Neural cell (in vitro differentiated cells): ENCODE results near the gene SCTR. TPM values are rescaled to one million over a fixed set of nuclear protein-coding genes. Genes with fewer than 3 reads are reported as not detected.
A peak's percentile ranks its signal among the peaks of the same experiment; 100 is the strongest.

ENCODE experiments used
- H2AFZ ChIP-seq: fragments of 200-600, 300-800 bp; sonication (generic), shearing (Covaris generic); 2 replicates; pipeline ENCODE4 v1.6.0; 2014; ENCODE audit warnings: low read depth, mild to moderate bottlenecking, antibody characterized with exemption, low read length, moderate library complexity
- H3F3A ChIP-seq: fragments of 200-600 bp; shearing (Covaris generic); 2 replicates; pipeline ENCODE4 v1.6.1; 2016; ENCODE audit warnings: mild to moderate bottlenecking, moderate library complexity, mixed read lengths, antibody characterized with exemption, low read length; ENCODE audit not compliant: insufficient read depth, poor library complexity, severe bottlenecking
- H3K27ac ChIP-seq: fragments of 200-600, 300-800 bp; sonication (generic), shearing (Covaris generic); 2 replicates; pipeline ENCODE4 v1.5.1; 2014; ENCODE audit warnings: mild to moderate bottlenecking, low read length, moderate library complexity
- H3K27me3 ChIP-seq: fragments of 300-800, 200-600 bp; sonication (generic), shearing (Covaris generic); 2 replicates; pipeline ENCODE4 v1.6.0; 2014; ENCODE audit warnings: mild to moderate bottlenecking, low read depth, low read length, moderate library complexity; ENCODE audit not compliant: insufficient read depth
- H3K36me3 ChIP-seq: fragments of 300-800, 200-600 bp; sonication (generic), shearing (Covaris generic); 2 replicates; pipeline ENCODE4 v1.5.1; 2014; ENCODE audit warnings: mild to moderate bottlenecking, antibody characterized with exemption, low read length, moderate library complexity; ENCODE audit not compliant: insufficient read depth
- H3K4me2 ChIP-seq: fragments of 300-800, 200-600 bp; sonication (generic), shearing (Covaris generic); 2 replicates; pipeline ENCODE4 v1.6.0; 2014; ENCODE audit warnings: mild to moderate bottlenecking, low read length
- H3K4me3 ChIP-seq: fragments of 300-800, 200-600 bp; sonication (generic), shearing (Covaris generic); 2 replicates; pipeline ENCODE4 v1.5.1; 2014; ENCODE audit warnings: mild to moderate bottlenecking, low read length, moderate library complexity
- H3K79me2 ChIP-seq: fragments of 200-600 bp; shearing (Covaris generic); replicated peaks from 2 replicates; pipeline ENCODE4 v1.6.0; 2014; ENCODE audit warnings: mild to moderate bottlenecking, low read length, moderate library complexity; ENCODE audit not compliant: insufficient read depth
- H3K9ac ChIP-seq: fragments of 300-800, 200-600 bp; sonication (generic), shearing (Covaris generic); 2 replicates; pipeline ENCODE4 v1.6.1; 2016; ENCODE audit warnings: mild to moderate bottlenecking, low read length, mixed read lengths
- H3K9me2 ChIP-seq: fragments of 200-600 bp; shearing (Covaris generic); 2 replicates; pipeline ENCODE4 v1.6.1; 2016; ENCODE audit warnings: mild to moderate bottlenecking, low read length, mixed read lengths; ENCODE audit not compliant: insufficient read depth
- H3K9me3 ChIP-seq: fragments of 200-600, 300-800 bp; sonication (generic), shearing (Covaris generic); 2 replicates; pipeline ENCODE4 v1.6.1; 2016; ENCODE audit warnings: mild to moderate bottlenecking, mixed run types, low read length, moderate library complexity, mixed read lengths
- H4K20me1 ChIP-seq: fragments of 200-600 bp; shearing (Covaris generic); 2 replicates; pipeline ENCODE4 v1.6.1; 2016; ENCODE audit warnings: mild to moderate bottlenecking, mixed run types; ENCODE audit not compliant: insufficient read depth
- CTCF ChIP-seq: fragments of 450-650 bp; IDR thresholded peaks from 2 replicates; pipeline ENCODE4 v1.5.1; 2014; ENCODE audit warnings: antibody characterized with exemption, mild to moderate bottlenecking, moderate library complexity; ENCODE audit not compliant: poor library complexity, severe bottlenecking
- EP300 ChIP-seq: fragments of 450-650 bp; conservative IDR thresholded peaks from 2 replicates; pipeline ENCODE4 v1.6.1; 2014; ENCODE audit warnings: antibody characterized with exemption, mild to moderate bottlenecking, moderate library complexity; ENCODE audit not compliant: poor library complexity, severe bottlenecking
- EZH2 ChIP-seq: fragments of 200-600, 300-800 bp; shearing (Covaris generic), sonication (generic); IDR thresholded peaks from 2 replicates; pipeline ENCODE4 v1.6.1; 2014; ENCODE audit warnings: antibody characterized with exemption, low read length, borderline replicate concordance, mild to moderate bottlenecking; ENCODE audit not compliant: insufficient read depth, poor library complexity, severe bottlenecking
- MXI1 ChIP-seq: fragments of 450-650 bp; conservative IDR thresholded peaks from 2 replicates; pipeline ENCODE4 v1.6.1; 2014; ENCODE audit warnings: antibody characterized with exemption, mild to moderate bottlenecking; ENCODE audit not compliant: poor library complexity, severe bottlenecking
- POLR2AphosphoS5 ChIP-seq: IDR thresholded peaks from 2 replicates; pipeline ENCODE4 v1.6.1; 2012
- RAD21 ChIP-seq: fragments of 450-650 bp; conservative IDR thresholded peaks from 2 replicates; pipeline ENCODE4 v1.6.1; 2014; ENCODE audit warnings: antibody characterized with exemption, mild to moderate bottlenecking, moderate library complexity
- SMC3 ChIP-seq: fragments of 450-650 bp; conservative IDR thresholded peaks from 2 replicates; pipeline ENCODE4 v1.6.1; 2014; ENCODE audit warnings: antibody characterized with exemption, mild to moderate bottlenecking, moderate library complexity; ENCODE audit not compliant: poor library complexity
- TAF1 ChIP-seq: IDR thresholded peaks from 2 replicates; pipeline ENCODE4 v1.6.1; 2012; ENCODE audit warnings: low read depth
- polyA plus RNA-seq: library from polyadenylated mRNA; depleted of rRNA; stranded (reverse); fragments of >200 nt; gene quantifications from 2 replicates; pipeline ENCODE4 v1.2.3, GENCODE V29; 2014
- TF ChIP-seq, protein P1 (sequence below): IDR thresholded peaks from 2 replicates; pipeline ENCODE4 v1.6.1; 2012; ENCODE audit warnings: borderline replicate concordance

The SCTR gene
- polyA plus RNA-seq, 1 donor from 2014 or later: 0.12 TPM

- H3K9me2 ChIP-seq: no peaks in the 10 kb centered on the region
- H3K9ac ChIP-seq: no peak overlapping the region
- no peak overlapping the region for H3K4me3 ChIP-seq
Observed at GRCh38 chr2:119525614-119526013, 1.3 kb upstream of the SCTR start.

GRCh38 chr2:119523383-119523951 is 816 bp downstream of the SCTR start:
- Histone ChIP-seq H3K4me2 (peak overlapping the region; percentile 45), H3K27me3 (peaks cover 49% of the 10 kb centered on the region), H3K27ac (no peak overlapping the region), H3K4me3 (peak overlapping the region; percentile 65), H3F3A (no peaks in the 10 kb centered on the region), H3K9me3 (no peaks in the 10 kb centered on the region), H3K36me3 (no peaks in the 10 kb centered on the region), H3K9me2 (no peaks in the 10 kb centered on the region), H4K20me1 (no peaks in the 10 kb centered on the region), H3K79me2 (no peaks in the 10 kb centered on the region), H2AFZ (peak overlapping the region; percentile 14), H3K9ac (peak overlapping the region; percentile 29)
- TF ChIP-seq EZH2 (no peak), EP300 (no peak), MXI1 (no peak), TAF1 (no peak), RAD21 (no peak), SMC3 (no peak), POLR2AphosphoS5 (no peak), CTCF (no peak)
- TF ChIP-seq, protein P1, sequence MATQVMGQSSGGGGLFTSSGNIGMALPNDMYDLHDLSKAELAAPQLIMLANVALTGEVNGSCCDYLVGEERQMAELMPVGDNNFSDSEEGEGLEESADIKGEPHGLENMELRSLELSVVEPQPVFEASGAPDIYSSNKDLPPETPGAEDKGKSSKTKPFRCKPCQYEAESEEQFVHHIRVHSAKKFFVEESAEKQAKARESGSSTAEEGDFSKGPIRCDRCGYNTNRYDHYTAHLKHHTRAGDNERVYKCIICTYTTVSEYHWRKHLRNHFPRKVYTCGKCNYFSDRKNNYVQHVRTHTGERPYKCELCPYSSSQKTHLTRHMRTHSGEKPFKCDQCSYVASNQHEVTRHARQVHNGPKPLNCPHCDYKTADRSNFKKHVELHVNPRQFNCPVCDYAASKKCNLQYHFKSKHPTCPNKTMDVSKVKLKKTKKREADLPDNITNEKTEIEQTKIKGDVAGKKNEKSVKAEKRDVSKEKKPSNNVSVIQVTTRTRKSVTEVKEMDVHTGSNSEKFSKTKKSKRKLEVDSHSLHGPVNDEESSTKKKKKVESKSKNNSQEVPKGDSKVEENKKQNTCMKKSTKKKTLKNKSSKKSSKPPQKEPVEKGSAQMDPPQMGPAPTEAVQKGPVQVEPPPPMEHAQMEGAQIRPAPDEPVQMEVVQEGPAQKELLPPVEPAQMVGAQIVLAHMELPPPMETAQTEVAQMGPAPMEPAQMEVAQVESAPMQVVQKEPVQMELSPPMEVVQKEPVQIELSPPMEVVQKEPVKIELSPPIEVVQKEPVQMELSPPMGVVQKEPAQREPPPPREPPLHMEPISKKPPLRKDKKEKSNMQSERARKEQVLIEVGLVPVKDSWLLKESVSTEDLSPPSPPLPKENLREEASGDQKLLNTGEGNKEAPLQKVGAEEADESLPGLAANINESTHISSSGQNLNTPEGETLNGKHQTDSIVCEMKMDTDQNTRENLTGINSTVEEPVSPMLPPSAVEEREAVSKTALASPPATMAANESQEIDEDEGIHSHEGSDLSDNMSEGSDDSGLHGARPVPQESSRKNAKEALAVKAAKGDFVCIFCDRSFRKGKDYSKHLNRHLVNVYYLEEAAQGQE: no peak

More at GRCh38 chr2:119525614-119526013, 1.3 kb upstream of the SCTR start:
- TF ChIP-seq, protein P1: no peak
- no peak for TF ChIP-seq SMC3
- TF ChIP-seq CTCF: no peak
- Histone ChIP-seq H3F3A (no peaks in the 10 kb centered on the region), H3K36me3 (no peaks in the 10 kb centered on the region), H4K20me1 (no peaks in the 10 kb centered on the region), H3K4me2 (no peak overlapping the region), H3K27ac (no peak overlapping the region), H3K79me2 (no peaks in the 10 kb centered on the region), H3K9me3 (no peaks in the 10 kb centered on the region), H3K27me3 (peaks cover 49% of the 10 kb centered on the region), H2AFZ (no peak overlapping the region)
